Smooth muscle cell (in vitro differentiated cells): ENCODE results near the gene CDK6. TPM values are rescaled to one million over a fixed set of nuclear protein-coding genes. Genes with fewer than 3 reads are reported as not detected.

Source experiments
- DNase-seq: peaks from one replicate; lab custom pipeline; 2025; ENCODE audit not compliant: unreplicated experiment; lab: John Stamatoyannopoulos, UW
- H2AFZ ChIP-seq: fragments of 200-600 bp; sonication (generic); 2 replicates; pipeline ENCODE4 v1.6.0; 2016; ENCODE audit warnings: antibody characterized with exemption, low read depth, mild to moderate bottlenecking
- H3F3A ChIP-seq: fragments of 200-600 bp; sonication (generic); 2 replicates; pipeline ENCODE4 v1.6.0; 2017; ENCODE audit warnings: antibody characterized with exemption, low read depth
- H3K27ac ChIP-seq: fragments of 200-600 bp; sonication (generic); 2 replicates; pipeline ENCODE4 v1.5.1; 2016; ENCODE audit warnings: low read depth, mild to moderate bottlenecking
- H3K27me3 ChIP-seq: fragments of 200-600 bp; sonication (generic); 2 replicates; pipeline ENCODE4 v1.6.1; 2016; ENCODE audit warnings: low read depth, mild to moderate bottlenecking
- H3K36me3 ChIP-seq: fragments of 200-600 bp; sonication (generic); 2 replicates; pipeline ENCODE4 v1.5.1; 2016; ENCODE audit warnings: low read depth
- H3K4me1 ChIP-seq: fragments of 200-600 bp; sonication (generic); 2 replicates; pipeline ENCODE4 v1.5.1; 2016; ENCODE audit warnings: low read depth
- H3K4me2 ChIP-seq: fragments of 200-600 bp; sonication (generic); 2 replicates; pipeline ENCODE4 v1.6.0; 2016; ENCODE audit warnings: mild to moderate bottlenecking
- H3K4me3 ChIP-seq: fragments of 200-600 bp; sonication (generic); 2 replicates; pipeline ENCODE4 v1.5.1; 2016; ENCODE audit warnings: mild to moderate bottlenecking
- H3K79me2 ChIP-seq: fragments of 200-600 bp; sonication (generic); 2 replicates; pipeline ENCODE4 v1.6.0; 2016; ENCODE audit warnings: low read depth, mild to moderate bottlenecking
- H3K9ac ChIP-seq: fragments of 200-600 bp; sonication (generic); 2 replicates; pipeline ENCODE4 v1.6.0; 2016; ENCODE audit warnings: low read depth
- H3K9me3 ChIP-seq: fragments of 200-600 bp; sonication (generic); replicated peaks from 2 replicates; pipeline ENCODE4 v1.5.1; 2016; ENCODE audit warnings: low read depth
- H4K20me1 ChIP-seq: fragments of 200-600 bp; sonication (generic); 2 replicates; pipeline ENCODE4 v1.6.0; 2016; ENCODE audit warnings: low read depth
- WGBS: methylation state at CpG from one replicate; pipeline ENCODE4 v1.1.7; 2016; ENCODE audit warnings: low lambda C conversion rate; 5-methylcytosine and 5-hydroxymethylcytosine counted together
- polyA plus RNA-seq: library from polyadenylated mRNA; unstranded; fragments of >200 nt; fragmentation: Nextera tagmentation; extraction: Ambion mirVana; gene quantifications from 2 replicates; pipeline ENCODE4 v1.2.1, GENCODE V29; 2016
- total RNA-seq: library from RNA; depleted of rRNA; stranded (reverse); fragments of >200 nt; gene quantifications from 2 replicates; pipeline ENCODE4 v1.2.3, GENCODE V29; 2014
- TF ChIP-seq, protein P1 (sequence below): fragments of 200-600 bp; sonication (generic); IDR thresholded peaks from 2 replicates; pipeline ENCODE4 v1.5.1; 2017; ENCODE audit warnings: borderline replicate concordance, mild to moderate bottlenecking, antibody characterized with exemption; ENCODE audit not compliant: insufficient read depth, poor library complexity, severe bottlenecking

CDK6 gene
- total and polyA plus RNA-seq, 2 experiments from 2014 or later, result 34.2 to 99.2 TPM

DNA sequence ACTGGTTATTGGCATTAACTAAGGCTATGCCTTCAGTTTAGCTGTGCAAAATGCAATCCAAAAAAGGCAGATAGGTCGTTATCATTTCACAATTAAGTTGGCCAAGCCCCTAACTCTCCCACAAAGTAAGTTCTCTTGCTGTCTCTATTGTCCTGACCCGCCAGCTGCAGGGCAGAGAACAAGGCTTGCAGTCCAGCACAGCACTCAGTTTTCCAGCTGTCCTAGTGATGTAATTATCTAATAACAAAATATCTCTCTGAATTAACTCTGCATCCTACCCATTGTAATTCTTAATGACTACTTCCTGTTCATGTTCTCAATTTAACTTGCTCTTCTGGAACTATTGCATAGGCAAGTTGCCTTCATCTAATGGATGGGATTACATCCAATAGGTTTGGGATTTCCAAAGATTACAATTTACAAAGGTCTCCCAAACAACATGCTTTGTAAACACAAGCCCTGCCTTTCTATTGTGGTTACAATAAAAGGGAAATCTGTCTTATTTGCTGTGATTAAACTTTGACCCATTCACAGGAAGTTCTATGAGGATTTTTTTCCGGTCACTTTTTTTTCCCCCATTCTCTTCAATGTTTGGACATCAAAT, 55.2 kb downstream of the CDK6 start:
- peaks cover 74% of the 10 kb centered on the region for H4K20me1 ChIP-seq
- no peak overlapping the region for H3K27ac ChIP-seq
- no peak for DNase-seq
- TF ChIP-seq, protein P1, sequence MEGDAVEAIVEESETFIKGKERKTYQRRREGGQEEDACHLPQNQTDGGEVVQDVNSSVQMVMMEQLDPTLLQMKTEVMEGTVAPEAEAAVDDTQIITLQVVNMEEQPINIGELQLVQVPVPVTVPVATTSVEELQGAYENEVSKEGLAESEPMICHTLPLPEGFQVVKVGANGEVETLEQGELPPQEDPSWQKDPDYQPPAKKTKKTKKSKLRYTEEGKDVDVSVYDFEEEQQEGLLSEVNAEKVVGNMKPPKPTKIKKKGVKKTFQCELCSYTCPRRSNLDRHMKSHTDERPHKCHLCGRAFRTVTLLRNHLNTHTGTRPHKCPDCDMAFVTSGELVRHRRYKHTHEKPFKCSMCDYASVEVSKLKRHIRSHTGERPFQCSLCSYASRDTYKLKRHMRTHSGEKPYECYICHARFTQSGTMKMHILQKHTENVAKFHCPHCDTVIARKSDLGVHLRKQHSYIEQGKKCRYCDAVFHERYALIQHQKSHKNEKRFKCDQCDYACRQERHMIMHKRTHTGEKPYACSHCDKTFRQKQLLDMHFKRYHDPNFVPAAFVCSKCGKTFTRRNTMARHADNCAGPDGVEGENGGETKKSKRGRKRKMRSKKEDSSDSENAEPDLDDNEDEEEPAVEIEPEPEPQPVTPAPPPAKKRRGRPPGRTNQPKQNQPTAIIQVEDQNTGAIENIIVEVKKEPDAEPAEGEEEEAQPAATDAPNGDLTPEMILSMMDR, result no peak
- H3K4me3 ChIP-seq, result no peak overlapping the region
- H3K79me2 ChIP-seq, result peaks cover 91% of the 10 kb centered on the region
- 91% methylated on average over 3 of the region's 3 CpGs for WGBS
- no peaks in the 10 kb centered on the region for H3K9me3 ChIP-seq
- H3K4me1 ChIP-seq, result peaks cover 16% of the 10 kb centered on the region
- H3K27me3 ChIP-seq, result no peaks in the 10 kb centered on the region
- H2AFZ ChIP-seq, result no peak overlapping the region
- H3F3A ChIP-seq, result no peaks in the 10 kb centered on the region
- H3K36me3 ChIP-seq, result no peaks in the 10 kb centered on the region
- no peak overlapping the region for H3K4me2 ChIP-seq
- H3K9ac ChIP-seq, result no peak overlapping the region

DNA sequence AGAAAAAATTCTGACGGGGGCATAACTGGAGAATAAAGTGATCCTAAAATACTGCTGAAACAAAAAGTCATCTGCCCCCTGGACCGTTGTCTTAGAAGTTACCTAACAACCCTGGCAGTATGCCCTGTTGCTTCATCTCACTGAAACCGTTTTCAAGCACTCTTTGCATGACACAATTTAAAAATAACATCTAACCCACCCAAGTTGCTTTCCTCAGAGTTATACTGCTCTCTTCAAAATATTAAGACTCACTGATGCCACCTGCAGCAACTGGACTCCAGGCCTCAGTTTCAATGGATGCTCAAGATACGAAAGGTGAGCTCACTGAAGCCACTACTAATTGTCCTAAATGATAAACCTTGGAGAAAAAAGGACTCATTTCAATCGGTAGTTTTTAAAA, 57.4 kb downstream of the CDK6 start:
- Histone ChIP-seq H3K79me2 (peaks cover 91% of the 10 kb centered on the region), H2AFZ (no peak overlapping the region), H3K4me1 (peaks cover 6% of the 10 kb centered on the region), H3K27ac (no peak overlapping the region), H3K36me3 (peaks cover 2% of the 10 kb centered on the region), H3K4me2 (no peak overlapping the region), H3K9me3 (no peaks in the 10 kb centered on the region), H4K20me1 (peaks cover 70% of the 10 kb centered on the region), H3K4me3 (no peak overlapping the region), H3K27me3 (no peaks in the 10 kb centered on the region), H3F3A (no peaks in the 10 kb centered on the region), H3K9ac (no peak overlapping the region)
- TF ChIP-seq, protein P1, result no peak
- DNase-seq, result no peak
- WGBS, result 95% methylated on average over 5 of the region's 5 CpGs

- Histone ChIP-seq H2AFZ (no peak overlapping the region), H3K27ac (no peak overlapping the region), H3K9me3 (no peaks in the 10 kb centered on the region), H3K4me2 (no peak overlapping the region), H3K79me2 (peaks cover 88% of the 10 kb centered on the region), H3F3A (no peaks in the 10 kb centered on the region), H3K4me3 (no peak overlapping the region), H3K9ac (no peak overlapping the region), H3K4me1 (peaks cover 6% of the 10 kb centered on the region), H4K20me1 (peaks cover 68% of the 10 kb centered on the region), H3K36me3 (peaks cover 7% of the 10 kb centered on the region), H3K27me3 (no peaks in the 10 kb centered on the region)
- TF ChIP-seq, protein P1, result no peak
- 93% methylated on average over 1 of the region's 1 CpG for WGBS
- no peak for DNase-seq
Measured at GRCh38 chr7:92777993-92778392, 58.4 kb downstream of the CDK6 start.

DNA sequence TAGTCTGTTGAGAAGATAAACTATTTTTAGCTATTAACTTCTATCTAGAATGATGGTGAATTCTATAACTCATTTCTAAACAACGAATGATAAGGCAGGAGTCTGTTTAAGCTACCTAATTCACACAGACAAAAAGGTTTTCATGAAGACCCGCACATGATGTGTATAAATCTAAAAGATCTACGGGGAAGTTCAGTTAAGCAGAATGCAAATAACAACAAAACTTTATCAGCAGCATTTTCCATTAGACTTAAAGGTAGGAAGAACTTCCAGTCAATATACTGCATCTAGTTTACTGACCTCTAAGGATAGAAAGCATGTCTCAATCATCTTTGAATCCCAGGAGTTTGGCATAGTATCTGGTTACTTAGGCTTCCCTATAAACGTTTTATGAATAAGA, 62.6 kb downstream of the CDK6 start:
- TF ChIP-seq, protein P1, result no peak
- no peak overlapping the region for H3K27ac ChIP-seq
- H3K9me3 ChIP-seq, result no peaks in the 10 kb centered on the region
- no peak overlapping the region for H3K9ac ChIP-seq
- no peaks in the 10 kb centered on the region for H3F3A ChIP-seq
- H3K4me1 ChIP-seq, result peaks cover 4% of the 10 kb centered on the region
- H3K36me3 ChIP-seq, result peaks cover 12% of the 10 kb centered on the region
- H4K20me1 ChIP-seq, result peaks cover 56% of the 10 kb centered on the region
- WGBS, result 87% methylated on average over 4 of the region's 4 CpGs
- no peaks in the 10 kb centered on the region for H3K27me3 ChIP-seq
- H3K79me2 ChIP-seq, result peaks cover 83% of the 10 kb centered on the region
- DNase-seq, result no peak
- no peak overlapping the region for H3K4me2 ChIP-seq
- H3K4me3 ChIP-seq, result no peak overlapping the region
- no peak overlapping the region for H2AFZ ChIP-seq
